Neural progenitor cell (in vitro differentiated cells): Measurements from ENCODE around the gene MAP4K2.

Experiments used
- CTCF ChIP-seq: fragments of 200-600 bp; sonication (generic); IDR thresholded peaks from 2 replicates; pipeline ENCODE4 v1.5.1; 2017; ENCODE audit warnings: antibody characterized with exemption, mild to moderate bottlenecking
- EZH2phosphoT487 ChIP-seq: fragments of 200-600 bp; sonication (generic); IDR thresholded peaks from 2 replicates; pipeline ENCODE4 v1.6.1; 2017; ENCODE audit warnings: antibody characterized with exemption

GRCh38 chr11:64831411-64831891 is 28.4 kb upstream of the MAP4K2 start:
- TF ChIP-seq EZH2phosphoT487 (no peak), CTCF (no peak)
